HK-2 (cell line): Measurements from ENCODE around the gene LRP3.
A peak's percentile ranks its signal among the peaks of the same experiment; 100 is the strongest.
"Not testable (repeated sequence)": the region's sequence is repeated elsewhere in the genome, so short reads cannot be mapped to it uniquely, and the experiment has no call there.

Experiments
- DNase-seq: peaks from one replicate; pipeline ENCODE4 v3.0.0-alpha.2; 2018; ENCODE audit not compliant: unreplicated experiment

LRP3 gene

DNA sequence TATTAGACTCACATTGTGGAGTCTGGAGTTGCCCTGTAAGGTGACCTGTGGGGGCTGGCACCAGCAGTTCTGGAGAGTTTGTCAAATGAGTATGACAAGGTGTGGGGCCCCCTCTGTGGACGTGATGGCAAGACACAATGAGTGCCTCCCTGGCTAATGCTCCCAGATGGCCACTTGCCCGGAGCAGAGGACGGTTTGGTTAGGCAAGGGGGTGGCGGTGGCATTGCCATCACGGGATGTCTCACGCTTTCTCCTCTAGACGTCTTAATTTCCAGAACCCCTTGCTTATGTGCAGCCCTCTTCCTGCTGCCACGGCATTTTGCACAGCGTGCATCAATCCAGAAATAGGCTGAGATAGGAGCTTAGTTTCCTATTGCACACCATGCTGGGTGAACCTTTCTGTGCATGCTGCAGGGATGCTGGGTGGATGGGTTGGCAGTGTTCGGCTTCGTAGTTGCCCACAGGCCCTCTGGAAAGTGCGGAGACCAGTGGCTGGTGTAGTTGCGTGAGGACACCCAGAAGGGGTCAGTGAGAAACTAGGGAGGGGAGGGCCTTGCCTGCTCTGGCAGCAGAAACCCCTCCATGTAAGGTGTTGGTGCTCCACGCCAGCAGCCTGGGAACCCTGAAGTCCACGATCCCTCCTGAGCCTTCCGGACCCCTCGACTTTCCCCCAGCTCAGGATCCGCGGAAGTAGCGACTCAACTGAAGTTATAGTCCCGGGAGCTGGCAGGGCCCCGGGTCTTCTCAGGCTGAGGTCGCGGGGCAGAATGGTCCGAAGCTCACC lies 18.1 kb upstream of the LRP3 start:
- DNase-seq: no peak

DNA sequence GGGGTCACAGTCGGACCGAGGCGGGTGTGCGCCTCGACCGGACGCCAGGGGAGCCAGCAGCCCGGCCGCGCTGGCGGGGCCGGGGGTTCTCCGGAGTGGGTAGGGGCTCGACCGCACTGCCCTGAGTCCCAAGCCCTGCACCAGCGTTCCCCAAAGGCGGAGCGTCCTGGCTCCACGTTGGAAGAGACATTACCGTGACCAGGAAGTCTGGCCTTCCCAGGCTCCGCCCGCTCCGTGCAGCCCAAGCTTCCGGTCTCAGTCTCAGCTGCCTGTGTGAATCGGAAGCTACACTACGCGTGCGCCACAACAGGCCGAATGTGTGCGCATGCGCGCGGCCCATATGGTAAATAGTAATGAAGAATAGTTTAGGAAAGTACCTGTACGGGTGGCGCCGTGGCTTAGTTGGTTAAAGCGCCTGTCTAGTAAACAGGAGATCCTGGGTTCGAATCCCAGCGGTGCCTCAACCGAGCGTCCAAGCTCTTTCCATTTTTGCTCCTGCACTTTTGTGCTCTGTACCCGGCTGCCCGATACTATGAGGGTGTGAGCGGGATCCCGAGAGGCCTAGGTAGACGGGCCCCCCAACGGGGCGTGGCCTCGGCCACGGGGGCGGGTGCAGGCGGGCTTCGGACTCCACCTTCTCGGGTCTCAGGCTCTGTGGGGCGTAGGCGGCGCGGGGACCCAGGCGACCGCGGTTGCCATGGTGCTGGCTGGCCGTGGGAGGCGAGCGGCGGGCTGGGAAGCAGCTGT lies 17.3 kb upstream of the LRP3 start:
- peak; percentile 100 for DNase-seq

DNA sequence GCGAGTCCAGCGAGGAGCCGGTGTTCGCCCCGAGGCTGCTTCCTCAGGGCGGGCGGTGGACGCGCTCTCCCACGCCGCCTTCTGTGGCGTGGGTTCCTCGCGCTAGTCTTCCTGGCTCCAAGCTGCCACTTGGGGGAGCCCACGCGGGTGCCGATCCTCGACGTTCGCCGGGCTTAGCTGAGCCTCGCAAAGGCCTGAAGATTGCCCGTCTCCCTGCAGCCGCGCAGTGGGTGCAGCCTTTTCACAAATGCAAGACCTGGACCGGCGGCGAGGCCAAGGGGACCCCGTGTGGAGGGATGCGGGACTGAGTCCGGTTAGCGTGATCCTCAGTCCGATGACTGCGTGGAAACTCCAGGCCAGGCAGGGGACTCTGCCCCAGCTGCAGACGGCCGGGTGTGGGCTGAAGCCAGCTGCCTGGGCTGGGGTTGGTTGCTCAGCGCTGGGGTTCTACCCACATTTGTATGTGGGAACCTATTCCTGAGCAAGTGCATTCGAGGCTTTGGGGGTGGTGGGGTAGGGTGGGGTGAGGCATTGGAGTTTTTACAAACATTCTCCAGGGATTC lies 16.6 kb upstream of the LRP3 start:
- DNase-seq: no peak

DNA sequence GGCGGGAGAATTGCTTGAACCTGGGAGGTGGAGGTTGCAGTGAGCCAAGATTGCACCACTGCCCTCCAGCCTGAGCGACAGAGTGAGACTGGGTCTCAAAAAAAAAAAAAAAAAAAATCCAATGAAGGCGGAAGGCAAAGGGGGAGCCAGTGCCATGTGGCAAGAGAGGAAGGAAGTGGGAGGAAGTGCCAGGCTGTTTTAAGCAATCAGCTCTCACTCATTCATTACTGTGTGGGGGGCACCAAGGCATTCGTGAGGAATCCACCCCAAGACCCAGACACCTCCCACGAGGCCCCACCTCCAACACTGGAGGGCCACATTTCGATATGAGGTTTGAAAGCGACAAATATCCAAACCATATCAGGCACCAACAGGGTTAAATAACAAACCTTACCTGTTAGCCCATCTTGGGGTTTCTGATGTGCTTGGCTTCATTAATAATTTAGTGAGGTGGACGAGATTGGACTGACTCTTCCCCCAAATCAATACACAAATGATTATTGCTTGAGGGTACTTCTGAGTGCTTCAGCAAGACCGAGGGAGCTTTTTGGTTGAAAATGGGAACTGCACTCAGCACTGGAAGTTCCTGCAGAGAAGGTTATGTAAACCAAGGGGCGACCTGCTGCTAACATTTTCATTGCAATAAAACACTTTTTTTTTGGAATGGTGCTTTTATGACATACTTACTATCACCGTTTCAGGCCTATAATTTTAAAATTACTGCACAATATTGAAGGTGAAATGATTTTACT lies 7.5 kb upstream of the LRP3 start:
- no peak for DNase-seq

DNA sequence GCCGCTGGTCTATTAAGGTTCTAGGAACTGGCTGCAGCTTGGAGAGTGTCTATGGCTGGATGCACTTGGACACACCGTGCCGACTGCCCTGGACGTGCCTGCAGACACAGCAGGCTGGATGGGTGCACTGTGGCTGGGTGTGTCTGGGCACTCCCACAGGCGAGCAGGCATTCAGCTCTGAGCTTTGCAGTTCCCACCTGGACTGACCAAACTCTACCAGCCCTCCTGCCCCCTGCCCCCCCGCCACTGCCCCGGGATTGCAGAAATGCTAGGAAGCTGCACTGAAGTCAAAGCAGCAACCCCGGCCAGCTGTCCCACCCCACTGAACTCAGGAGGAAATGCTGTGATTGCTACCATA lies 7.0 kb upstream of the LRP3 start:
- DNase-seq: no peak

DNA sequence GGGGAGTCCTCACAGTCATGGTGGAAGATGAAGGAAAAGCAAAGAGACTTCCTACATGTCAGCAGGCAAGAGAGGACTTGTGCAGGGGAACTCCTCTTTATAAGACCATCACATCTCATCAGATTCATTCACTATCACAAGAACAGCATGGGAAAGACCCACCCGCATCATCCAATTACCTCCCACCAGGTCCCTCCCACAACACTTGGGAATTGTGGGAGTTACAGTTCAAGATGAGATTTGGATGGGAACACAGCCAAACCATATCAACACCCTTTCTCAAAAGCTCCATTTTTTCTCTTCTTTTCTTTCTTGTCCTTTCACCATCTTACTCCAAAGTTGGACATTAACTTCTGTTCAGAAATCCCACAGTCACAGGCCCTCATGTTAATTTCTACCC lies 4.7 kb upstream of the LRP3 start:
- no peak for DNase-seq

DNA sequence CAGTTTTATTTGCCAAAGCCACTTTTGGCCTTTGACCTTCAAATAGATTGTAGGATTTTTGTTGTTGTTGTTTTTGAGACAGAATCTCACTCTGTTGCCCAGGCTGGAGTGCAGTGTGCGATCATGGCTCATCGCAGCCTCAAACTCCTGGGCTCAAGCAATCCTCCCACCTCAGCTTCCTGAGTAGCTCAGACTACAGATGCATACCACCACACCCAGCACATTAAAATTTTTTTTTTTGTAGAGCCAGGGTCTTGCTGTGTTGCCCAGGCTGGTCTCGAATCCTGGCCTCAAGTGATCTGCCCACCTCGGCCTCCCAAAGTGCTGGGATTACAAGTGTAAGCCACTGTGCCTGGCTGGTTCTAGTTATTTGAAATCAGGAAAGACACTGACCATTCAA lies 3.0 kb upstream of the LRP3 start:
- not testable (repeated sequence) for DNase-seq

DNA sequence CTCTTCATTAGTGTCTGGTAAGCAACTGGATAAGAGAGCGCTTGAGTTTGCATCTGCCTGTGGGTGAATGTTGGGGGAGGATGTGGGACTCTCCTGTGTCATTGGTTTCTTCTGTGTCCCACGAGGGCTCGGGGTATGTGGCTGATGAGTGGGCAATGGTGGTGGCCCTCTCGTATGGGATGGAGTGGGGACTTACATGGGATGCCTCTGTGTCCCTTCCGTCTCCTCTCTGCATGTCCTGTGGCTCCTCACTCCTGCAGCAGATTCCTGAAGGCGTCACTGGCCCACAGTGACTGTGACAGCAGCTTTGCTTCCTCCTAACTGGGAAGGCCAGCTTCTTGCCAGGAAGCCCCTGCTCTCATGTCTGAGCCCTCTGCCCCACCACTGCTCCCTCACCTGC lies 2.6 kb upstream of the LRP3 start:
- DNase-seq: no peak

DNA sequence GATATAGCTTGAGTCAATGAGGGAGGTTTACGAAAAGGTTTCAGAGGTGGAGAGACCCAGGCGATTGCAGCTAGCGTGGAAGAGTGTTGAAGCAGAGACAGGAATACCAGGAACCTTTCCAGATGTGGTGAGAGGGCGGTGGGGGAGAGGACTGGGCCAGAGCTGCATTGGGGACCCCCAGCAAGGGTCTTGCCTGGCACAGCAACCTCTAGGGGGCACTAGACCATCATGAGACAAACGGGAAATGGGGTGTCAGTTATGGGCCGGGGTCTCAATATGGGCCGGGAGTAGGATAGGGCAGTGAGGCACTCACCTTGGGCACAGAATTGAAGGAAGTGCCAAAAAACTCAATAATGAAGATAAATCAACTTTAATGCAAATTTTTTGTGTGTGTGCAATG lies 2.1 kb upstream of the LRP3 start:
- DNase-seq: no peak

DNA sequence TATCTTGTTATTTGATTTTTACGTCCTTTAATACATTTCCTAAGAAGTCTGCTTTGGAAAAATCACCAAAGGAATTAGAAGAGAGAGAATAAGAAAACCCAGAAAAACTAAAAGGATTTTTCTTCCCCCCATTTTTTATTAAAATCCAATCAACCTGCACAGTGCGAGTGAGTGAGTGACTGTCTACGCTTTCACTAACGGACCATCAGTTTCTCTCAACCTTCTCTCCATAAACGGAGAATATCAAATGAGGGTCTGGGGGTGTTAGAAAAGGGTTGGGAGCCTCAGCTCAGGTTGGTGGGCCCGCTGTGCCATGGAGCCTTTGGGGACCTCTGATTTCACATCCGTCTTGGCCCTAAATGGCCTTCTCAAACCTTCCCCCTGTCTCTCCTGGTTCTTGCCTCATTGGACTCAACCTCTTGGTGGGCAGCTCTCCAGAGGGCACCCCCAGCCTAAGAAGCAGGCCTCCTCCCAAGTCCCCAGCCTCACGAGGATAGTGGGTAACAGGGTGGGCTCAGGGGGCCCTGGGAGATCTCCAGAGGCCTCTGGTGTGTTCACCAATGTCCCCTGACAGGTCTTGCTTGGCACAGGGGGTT lies 763 bp upstream of the LRP3 start:
- DNase-seq: no peak

DNA sequence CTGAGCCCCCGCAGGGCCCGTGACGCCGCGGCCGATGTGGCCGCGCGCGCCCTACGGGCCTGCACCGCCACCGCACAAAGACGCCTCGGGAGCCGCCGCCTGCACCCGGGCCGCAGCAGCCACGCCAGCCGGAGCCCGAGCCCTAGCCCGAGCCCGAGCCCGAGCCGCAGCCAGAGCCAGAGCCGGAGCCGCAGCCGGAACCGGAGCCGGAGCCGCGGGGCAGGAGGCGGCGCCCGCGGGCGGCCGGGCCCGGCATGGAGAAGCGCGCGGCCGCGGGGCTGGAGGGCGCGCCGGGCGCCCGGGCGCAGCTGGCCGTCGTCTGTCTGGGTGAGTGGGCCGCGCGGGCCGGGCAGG lies 379 bp downstream of the LRP3 start:
- DNase-seq: no peak

DNA sequence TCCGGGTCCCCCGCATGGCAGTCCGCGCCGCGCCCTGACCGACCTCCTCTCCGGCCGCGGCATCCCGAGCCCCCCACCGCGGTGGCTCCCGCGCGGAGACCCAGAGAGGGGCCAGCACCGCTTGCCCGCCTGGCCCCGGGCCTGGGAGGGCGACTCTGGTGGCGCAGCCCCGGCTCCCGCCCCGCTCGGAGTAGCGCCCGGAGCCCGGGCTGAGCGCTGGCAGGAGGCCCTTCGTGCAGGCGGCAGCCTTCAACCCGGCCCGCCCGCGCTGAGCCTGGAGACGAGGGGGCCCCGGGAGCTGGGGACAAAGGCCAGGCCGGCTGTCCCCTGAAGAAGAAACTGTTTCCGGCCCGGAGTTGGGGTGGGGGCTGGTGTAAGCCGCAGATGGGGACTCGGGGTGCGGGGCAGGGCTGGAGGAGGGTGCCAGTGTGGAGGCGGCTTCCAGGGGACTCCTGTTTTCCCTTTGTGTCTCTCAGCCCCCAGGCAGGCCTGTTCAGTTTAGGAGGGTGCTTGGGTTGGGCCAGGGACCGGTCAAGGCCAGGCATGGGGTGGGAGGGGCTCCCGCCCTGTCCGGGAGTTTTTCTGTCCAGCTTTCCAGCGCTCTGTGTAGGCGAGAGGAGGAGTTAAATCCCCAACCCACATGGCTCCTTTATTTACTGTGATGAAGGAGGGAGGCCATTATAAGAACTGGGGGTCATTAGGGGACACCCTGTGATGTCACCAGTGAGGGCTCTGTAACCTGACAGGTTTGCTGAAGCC lies 935 bp downstream of the LRP3 start:
- DNase-seq: peak; percentile 29

DNA sequence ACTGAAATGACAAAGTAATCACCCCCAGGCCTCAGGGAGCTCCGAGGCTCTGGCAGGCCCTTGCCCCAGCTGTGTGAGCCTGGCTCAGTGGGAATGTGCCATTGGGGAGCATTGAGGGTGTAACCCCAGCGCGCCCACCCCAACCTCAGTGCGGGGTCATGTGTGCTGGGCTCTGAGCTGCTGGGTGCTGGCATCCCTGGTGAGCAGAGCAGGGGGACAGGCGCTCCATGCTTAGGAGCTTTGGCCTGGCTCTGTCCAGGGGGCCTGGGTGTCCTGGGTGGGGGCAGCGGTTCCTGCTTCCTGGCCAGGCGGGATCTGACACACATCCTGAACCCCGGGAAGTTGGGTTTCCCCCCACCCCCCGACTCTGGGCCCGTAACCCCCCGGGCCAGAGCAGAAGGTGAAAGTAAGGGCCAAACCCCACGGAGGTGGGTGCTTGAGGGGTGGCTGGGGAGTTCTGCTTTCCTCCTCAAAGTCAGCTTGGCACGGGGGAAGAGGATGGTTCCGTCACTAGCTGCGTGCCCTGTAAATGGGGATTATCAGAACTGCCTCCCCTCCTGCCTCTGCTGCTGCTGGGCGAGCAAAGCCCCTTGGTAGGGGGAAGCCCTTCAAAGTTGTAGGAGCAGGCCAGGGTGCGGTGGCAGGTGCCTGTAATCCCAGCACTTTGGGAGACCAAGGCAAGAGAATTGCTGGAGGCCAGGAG lies 1.7 kb downstream of the LRP3 start:
- no peak for DNase-seq

DNA sequence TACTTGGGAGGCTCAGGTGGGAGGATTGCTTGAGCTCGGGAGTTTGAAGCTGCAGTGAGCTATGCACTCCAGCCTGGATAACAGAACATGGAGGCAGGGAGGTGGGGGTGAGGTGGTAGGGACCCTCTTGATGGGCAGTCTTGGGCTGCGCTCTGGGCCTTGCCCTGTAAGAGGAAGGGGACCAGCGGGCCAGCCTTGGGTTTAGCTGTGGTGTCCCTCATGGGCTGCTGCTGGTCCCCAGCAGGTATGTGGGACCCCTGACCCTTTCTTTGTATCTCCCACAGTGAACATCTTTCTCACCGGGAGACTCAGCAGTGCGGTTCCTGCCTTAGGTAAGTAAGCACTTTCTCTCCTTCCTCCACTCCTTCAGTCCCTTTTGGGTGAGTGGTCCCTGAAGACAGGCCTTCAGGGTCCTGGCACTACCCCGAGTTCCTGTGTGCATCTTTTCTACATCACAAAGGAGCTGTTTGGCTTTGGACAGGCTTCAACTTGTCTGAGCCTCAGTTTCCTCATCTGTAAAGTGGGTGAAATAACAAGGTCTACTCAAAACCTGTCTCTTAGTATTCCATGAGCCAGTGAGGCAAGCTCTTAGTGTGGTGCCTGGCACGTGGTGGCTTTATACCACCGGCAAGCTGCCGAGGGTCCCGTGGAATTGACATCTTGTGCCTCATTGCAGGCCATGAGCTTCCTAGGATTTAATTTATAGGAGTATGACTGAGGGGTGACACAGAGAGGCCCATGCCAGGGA lies 2.5 kb downstream of the LRP3 start:
- DNase-seq: no peak

DNA sequence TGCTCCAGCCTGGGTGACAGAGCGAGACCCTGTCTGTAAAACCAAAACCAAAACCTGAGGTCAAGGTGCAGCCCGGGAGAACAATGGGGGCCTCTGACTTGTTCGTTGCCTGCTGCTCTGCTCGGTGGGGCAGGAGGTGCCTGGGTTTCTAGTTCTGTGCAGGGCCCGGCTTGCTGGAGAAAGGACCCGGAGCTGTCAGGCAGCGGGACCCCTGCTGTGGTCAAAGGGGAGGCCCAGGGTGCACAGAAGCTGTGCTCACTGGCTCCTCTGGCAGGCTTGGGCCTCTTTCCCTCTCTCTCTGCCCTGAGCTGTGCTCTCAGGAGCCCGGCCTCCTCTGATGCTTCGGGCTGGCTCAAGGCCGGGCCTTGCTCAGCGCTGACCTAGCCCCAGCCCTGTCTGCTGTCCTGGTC lies 3.5 kb downstream of the LRP3 start:
- DNase-seq: no peak

DNA sequence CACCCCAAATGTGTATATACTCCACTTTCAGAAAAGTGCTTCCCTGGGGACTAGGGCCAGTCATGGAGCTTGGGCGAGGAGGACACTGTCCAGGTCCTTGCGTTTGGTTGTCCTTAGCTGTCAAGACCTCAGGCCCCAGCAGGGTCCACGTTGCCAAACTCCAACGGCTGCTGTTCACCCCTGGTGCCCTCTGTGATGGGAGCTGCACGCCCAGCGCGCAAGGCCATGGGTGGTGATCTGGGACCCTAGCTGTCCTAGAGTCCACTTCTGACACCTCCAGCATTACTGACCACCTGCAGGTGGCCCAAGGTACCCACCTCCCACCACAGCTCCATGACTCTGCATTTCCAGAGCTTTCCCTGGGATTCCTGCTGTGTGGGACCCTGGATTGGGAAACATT lies 4.0 kb downstream of the LRP3 start:
- no peak for DNase-seq

DNA sequence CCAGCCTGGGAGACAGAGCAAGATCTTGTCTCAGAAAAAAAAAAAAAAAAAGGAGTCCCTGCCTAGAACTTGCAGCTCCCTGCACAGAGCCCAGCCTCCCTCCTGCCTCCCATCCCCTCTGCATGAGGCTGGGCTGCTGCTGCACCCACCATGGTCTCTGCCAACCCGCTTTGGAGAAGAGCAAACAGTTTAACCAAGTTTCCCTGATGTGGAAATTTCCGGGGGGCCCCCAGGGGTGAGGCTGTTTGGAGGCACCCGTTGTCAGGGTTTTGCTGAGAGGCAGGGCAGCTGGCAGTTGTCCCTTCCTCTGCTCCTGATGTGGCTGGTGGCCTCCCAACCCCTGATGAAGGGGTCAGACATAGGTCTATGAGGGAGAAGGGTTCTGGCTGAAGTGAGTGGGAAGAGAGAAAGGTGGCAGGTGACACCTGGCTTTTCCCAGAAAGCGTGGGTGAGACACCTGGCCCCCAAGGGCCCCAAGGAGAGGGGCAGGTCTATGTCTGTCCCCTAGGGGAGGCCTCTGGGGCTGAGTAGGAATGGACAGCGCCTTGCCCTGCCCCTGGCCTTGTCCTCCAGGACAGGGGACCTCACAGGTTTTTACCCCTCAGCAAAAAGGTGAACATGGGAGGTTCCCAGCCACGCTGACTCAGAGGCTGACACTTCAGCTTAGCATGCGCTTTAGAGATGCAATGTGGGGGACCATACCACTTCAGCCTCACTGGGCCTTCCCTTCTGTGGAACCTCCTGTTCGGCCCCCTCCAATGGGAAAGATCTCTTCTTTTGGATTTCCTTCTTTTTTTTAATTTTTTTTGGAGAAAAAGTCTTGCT lies 5.5 kb downstream of the LRP3 start:
- DNase-seq: no peak

DNA sequence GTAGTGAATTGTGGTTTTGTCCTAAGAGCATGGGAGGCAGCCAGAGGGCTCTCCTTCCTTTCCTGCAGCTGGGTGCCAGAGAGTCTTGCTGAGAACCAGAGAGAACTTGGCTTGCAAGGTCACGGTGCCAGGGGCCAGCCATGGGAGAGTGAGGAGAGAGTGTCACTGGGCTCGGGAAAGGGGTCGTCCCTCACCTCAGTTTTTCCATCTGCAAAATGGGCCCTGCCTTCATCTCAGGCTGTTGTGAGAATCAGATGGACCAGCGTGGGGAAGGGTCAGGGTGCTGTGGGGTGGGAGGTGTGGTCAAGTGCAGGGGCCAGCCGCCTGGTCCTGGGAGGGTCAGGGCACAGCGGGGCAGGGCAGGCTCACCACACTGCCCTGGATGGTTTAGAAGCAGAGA lies 7.3 kb downstream of the LRP3 start:
- DNase-seq: no peak

DNA sequence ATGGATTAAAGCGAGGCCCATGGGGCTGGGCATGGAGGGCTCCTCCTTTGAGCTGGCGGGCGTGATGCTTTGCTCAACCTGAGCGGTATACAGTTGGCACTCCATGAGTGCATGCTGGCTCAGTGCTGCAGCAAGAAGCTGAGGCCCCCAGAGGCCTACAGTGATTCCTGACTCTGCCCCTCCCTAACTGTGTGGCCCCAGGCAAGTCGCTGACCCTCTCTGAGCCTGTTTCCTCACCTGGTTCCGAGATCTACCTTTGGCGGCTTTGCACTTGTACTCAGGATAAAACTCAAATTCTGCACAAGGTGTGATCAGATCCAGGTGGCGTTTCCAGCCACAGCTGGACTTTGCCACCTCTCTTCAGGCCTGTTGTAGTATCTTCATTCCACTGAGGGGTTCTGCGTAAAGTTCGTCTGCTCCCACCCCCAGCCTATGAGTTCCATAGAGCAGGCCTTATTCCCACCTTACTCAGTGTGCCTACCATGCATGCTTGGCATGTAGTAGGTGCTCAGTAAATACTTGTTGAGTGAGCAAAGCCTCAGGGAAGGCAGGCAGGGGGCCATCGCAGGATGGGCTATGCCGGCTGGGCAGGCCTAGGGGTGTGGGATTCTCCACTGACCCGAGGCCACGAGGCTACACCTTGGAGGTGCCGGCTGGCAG lies 7.9 kb downstream of the LRP3 start:
- no peak for DNase-seq
